Aorta (tissue), 4 donors: Measurements from ENCODE around the gene INTS1. TPM values are rescaled to one million over a fixed set of nuclear protein-coding genes. Genes with fewer than 3 reads are reported as not detected.

Experiments
- polyA plus RNA-seq, 2 donors: library from polyadenylated mRNA; stranded (reverse); fragments of 200-250 nt; gene quantifications; one replicate each; pipeline ENCODE4 v1.2.3, GENCODE V29; 2013
- total RNA-seq, 2 donors: library from RNA; stranded (reverse); fragmentation: NEBNext Ultra II Directional; extraction: Animal tissue kit (Norgen Biotek cat#: 25700); gene quantifications; one replicate each; pipeline ENCODE4 v1.2.1, GENCODE V29; 2021
- donor health status: healthy with polysubstance abuse.
- donor health status: Bipolar disorder and iron deficiency.
- donor health status: DM: no; HTN: no; CAD: no.
- donor health status: DM: yes; HTN: yes; CAD: no.

Gene INTS1
- total and polyA plus RNA-seq, 4 donors = 17.2 to 109 (median 67.2) TPM

Other genes starting within 250 kb of the INTS1 start
- 10 to 100 TPM; 41.7 to 70.3 TPM for gene MICALL2, start 44.9 kb downstream of the INTS1 start, total RNA-seq
- 100 to 1,000 TPM in 1 of 2 donors, 10 to 100 TPM in 1; 57.7 to 346 TPM for gene MICALL2, start 44.9 kb downstream of the INTS1 start, polyA plus RNA-seq
- 100 to 1,000 TPM in 1 of 2 donors, 10 to 100 TPM in 1; 86.3 to 131 TPM for gene MAFK, start 26.3 kb upstream of the INTS1 start, total RNA-seq
- 100 to 1,000 TPM in 1 of 2 donors, 10 to 100 TPM in 1; 85.4 to 106 TPM for gene MAFK, start 26.3 kb upstream of the INTS1 start, polyA plus RNA-seq
- gene TMEM184A, start 51.8 kb upstream of the INTS1 start, total RNA-seq = under 1 TPM in 1 of 2 donors, not detected in 1; 0.06 TPM
- 1 to 10 TPM in 1 of 2 donors, under 1 TPM in 1; 0.84 to 6.1 TPM for gene TMEM184A, start 51.8 kb upstream of the INTS1 start, polyA plus RNA-seq
- gene PSMG3, start 65.6 kb upstream of the INTS1 start, total RNA-seq = 10 to 100 TPM; 14.1 to 18.9 TPM
- gene PSMG3, start 65.6 kb upstream of the INTS1 start, polyA plus RNA-seq = 10 to 100 TPM; 42.9 to 45.2 TPM
- gene ELFN1, start 165.9 kb upstream of the INTS1 start, total RNA-seq = 1 to 10 TPM; 1.2 to 4.8 TPM
- under 1 TPM in 1 of 2 donors, not detected in 1; 0.13 TPM for gene ELFN1, start 165.9 kb upstream of the INTS1 start, polyA plus RNA-seq